Astrocyte of the hippocampus (primary cell): Measurements from ENCODE around the gene ZBTB45.
"Not testable (repeated sequence)": the region's sequence is repeated elsewhere in the genome, so short reads cannot be mapped to it uniquely, and the experiment has no call there.

Experiments
- DNase-seq: peaks from one replicate; pipeline ENCODE4 v3.0.0; 2011; ENCODE audit warnings: low read depth, low spot score

Gene ZBTB45

DNA sequence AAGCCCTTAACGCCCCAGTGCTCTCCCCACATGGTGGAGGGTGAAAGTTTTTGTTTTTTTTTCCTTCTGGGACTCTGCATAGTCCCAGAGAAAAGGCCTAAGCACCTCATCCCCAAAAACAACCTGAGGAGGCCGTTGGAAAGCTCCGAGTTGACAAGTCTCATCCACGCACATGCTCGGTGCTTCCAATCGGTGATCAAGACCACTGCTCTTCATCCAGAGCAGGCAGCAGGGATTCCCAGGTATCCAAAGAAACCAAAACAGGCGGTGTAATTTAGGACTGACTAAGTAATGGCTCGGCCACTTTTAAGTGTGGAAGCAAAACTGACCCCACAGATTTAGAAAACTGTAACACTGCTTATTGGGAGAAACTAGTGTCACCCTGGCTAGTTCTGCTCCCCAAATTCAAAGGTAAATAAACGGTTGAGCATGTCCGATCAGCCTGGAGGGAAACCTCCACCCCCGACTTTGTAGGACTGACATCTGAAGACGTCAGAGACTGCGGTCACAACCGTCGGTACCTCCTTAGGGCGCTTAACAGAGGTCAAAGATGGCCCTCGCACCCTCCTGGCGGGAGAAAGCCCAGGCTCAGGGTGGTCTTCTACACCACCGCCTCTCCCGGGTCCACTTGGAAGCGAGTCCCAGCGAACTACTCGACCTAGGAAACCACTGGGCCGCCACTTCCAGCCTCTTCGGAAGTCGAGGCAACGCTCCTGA lies 44.5 kb downstream of the ZBTB45 start:
- DNase-seq: no peak

- peak; percentile 86 for DNase-seq
Observed at GRCh38 chr19:58474291-58474996, 45.2 kb downstream of the ZBTB45 start.

GRCh38 chr19:58473775-58474174 lies 45.8 kb downstream of the ZBTB45 start:
- DNase-seq: no peak

- DNase-seq: no peak
Observed at GRCh38 chr19:58471736-58472135, 47.9 kb downstream of the ZBTB45 start.

GRCh38 chr19:58470837-58471543 lies 48.6 kb downstream of the ZBTB45 start:
- not testable (repeated sequence) for DNase-seq

DNA sequence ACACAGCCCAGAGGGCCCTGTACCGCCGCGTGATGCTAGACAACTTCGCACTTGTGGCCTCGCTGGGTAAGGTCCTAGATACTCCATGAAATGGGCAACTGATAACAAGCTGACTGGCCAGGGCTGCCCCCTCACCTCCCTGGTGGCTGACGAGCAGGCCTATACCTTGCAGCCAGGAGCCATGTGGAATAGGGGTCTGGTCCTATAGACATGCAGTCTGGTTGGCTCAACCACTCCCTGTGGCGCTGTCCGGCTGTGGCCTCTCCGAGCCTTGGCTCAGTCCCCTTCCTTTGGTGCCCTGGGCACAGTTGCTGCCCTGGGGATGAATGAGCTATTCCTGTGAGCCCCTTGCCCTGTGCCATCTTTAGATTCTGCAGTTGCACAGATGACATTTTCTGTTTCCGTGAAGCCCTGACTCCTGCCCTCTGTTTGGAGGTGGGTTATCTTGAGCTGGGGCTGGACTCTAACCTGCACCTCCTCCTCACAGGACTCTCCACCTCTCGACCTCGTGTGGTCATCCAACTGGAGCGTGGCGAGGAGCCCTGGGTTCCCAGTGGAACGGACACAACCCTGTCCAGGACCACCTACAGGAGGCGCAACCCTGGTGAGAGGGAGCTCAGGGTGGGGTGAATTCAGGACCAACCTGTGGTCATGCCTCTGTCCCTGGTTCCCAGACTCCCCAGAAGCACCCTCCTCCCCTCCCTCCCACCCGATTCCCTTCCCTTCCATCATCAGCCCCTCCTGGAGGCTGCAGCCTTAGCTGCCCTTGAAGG lies 50.2 kb downstream of the ZBTB45 start:
- no peak for DNase-seq

- DNase-seq: no peak
Observed at GRCh38 chr19:58468216-58468839, 51.3 kb downstream of the ZBTB45 start.

GRCh38 chr19:58466760-58467589 lies 52.6 kb downstream of the ZBTB45 start, which contains the start of gene ZNF324:
TSS of gene ZNF324 (plus strand) at chr19:58467080. CDS start at chr19:58469186, 2,106 bp downstream.
- peak; percentile 99 for DNase-seq

- DNase-seq: no peak
Observed at GRCh38 chr19:58466089-58466759, 53.4 kb downstream of the ZBTB45 start.
